K562 (cell line): ENCODE results near the gene NACC1. TPM values are rescaled to one million over a fixed set of nuclear protein-coding genes. Genes with fewer than 3 reads are reported as not detected.

Source experiments
- BCL6 ChIP-seq: fragments of 250-450 bp; sonication (Bioruptor Pico); IDR thresholded peaks from 2 replicates; pipeline ENCODE4 v1.4.0; 2020
- BDP1 ChIP-seq: IDR thresholded peaks from 3 replicates; pipeline ENCODE4 v1.6.1; 2011; ENCODE audit not compliant: insufficient read length, insufficient read depth
- CBX1 ChIP-seq: sonication (generic); IDR thresholded peaks from 2 replicates; pipeline ENCODE4 v1.6.1; 2016; ENCODE audit warnings: antibody characterized with exemption, low read depth, mild to moderate bottlenecking
- CEBPG ChIP-seq, 3 experiments: fragments of 200-800 bp in 1 of 3; sonication (Bioruptor generic) in 1 of 3; sonication (generic) in 1 of 3; formaldehyde crosslinking in 1 of 3; IDR thresholded peaks in 2 of 3; conservative IDR thresholded peaks in 1 of 3; 2 replicates each; pipeline versions ENCODE4 v1.6.1 to v1.8.0; 2016 to 2022; ENCODE audit warnings: missing compliant biosample characterization in 2 of 3, missing genetic modification characterization in 2 of 3, mild to moderate bottlenecking in 1 of 3, missing genetic modification reagents in 1 of 3
- CHCHD3 ChIP-seq: fragments of 250-450 bp; sonication (Bioruptor Pico); IDR thresholded peaks from 2 replicates; pipeline ENCODE4 v2.1.2; 2022; ENCODE audit warnings: mild to moderate bottlenecking
- CHD2 ChIP-seq: IDR thresholded peaks from 2 replicates; pipeline ENCODE4 v1.6.1; 2011; ENCODE audit warnings: low read depth, low read length
- HCFC1 ChIP-seq: IDR thresholded peaks from 2 replicates; pipeline ENCODE4 v1.6.1; 2012; ENCODE audit warnings: low read depth, low read length, improper control_type of control experiment
- KAT8 ChIP-seq: fragments of 450-650 bp; IDR thresholded peaks from 2 replicates; pipeline ENCODE4 v1.6.1; 2016; ENCODE audit warnings: low read depth, mild to moderate bottlenecking
- NFE2 ChIP-seq: IDR thresholded peaks from 2 replicates; pipeline ENCODE4 v1.6.1; 2014; ENCODE audit warnings: antibody characterized with exemption, low read depth
- PTBP1 ChIP-seq: fragments of 200-400 bp; formaldehyde crosslinking; IDR thresholded peaks from 2 replicates; pipeline ENCODE4 v1.6.1; 2017; ENCODE audit warnings: low read depth, low read length
- SMARCA5 ChIP-seq: fragments of 450-650 bp; IDR thresholded peaks from 2 replicates; pipeline ENCODE4 v1.6.1; 2016
- TGIF2 ChIP-seq: sonication (generic); formaldehyde crosslinking; IDR thresholded peaks from 2 replicates; pipeline ENCODE4 v1.8.1; 2022; ENCODE audit warnings: mild to moderate bottlenecking, missing genetic modification reagents, moderate library complexity
- ZNF384 ChIP-seq: IDR thresholded peaks from 2 replicates; pipeline ENCODE4 v1.6.1; 2012; ENCODE audit warnings: low read depth, low read length, improper control_type of control experiment
- ZNF766 ChIP-seq: fragments of 200-800 bp; sonication (Bioruptor generic); conservative IDR thresholded peaks from 2 replicates; pipeline ENCODE4 v1.6.1; 2016; ENCODE audit warnings: missing genetic modification characterization, missing compliant biosample characterization
- polyA plus RNA-seq, 8 experiments: library from polyadenylated mRNA; depleted of rRNA in 4 of 8; stranded (reverse) in 5 of 8; unstranded in 3 of 8; fragments of >200 nt; fragmentation: Nextera tagmentation in 2 of 8; fragmentation: Illumina TruSeq in 1 of 8; extraction: Ambion mirVana in 2 of 8; extraction: Trizol in 1 of 8; gene quantifications; 2 replicates each; pipeline versions ENCODE4 v1.2.1 to v1.2.3, GENCODE V29; 2011 to 2014; ENCODE audit warnings: inconsistent platforms in 1 of 8, missing spikeins in 1 of 8
- total RNA-seq, 7 experiments: library from RNA; depleted of rRNA in 6 of 7; stranded (reverse); fragments of >200 nt in 6 of 7; fragmentation: Illumina TruSeq in 2 of 7; extraction: Trizol in 2 of 7; gene quantifications; 2 replicates each; pipeline versions ENCODE4 v1.2.1 to v1.2.3, GENCODE V29; 2011 to 2021; ENCODE audit warnings: low replicate concordance in 1 of 7
- TF ChIP-seq, protein P1 (sequence below): sonication (generic); formaldehyde crosslinking; IDR thresholded peaks from 2 replicates; pipeline ENCODE4 v1.8.1; 2023; ENCODE audit warnings: mild to moderate bottlenecking, missing genetic modification reagents
- TF ChIP-seq, protein P2 (sequence below): sonication (generic); formaldehyde crosslinking; IDR thresholded peaks from 2 replicates; pipeline ENCODE4 v1.8.0; 2022; ENCODE audit warnings: missing genetic modification reagents, mild to moderate bottlenecking, borderline replicate concordance
- TF ChIP-seq, protein P3 (sequence below): fragments of 450-650 bp; IDR thresholded peaks from 2 replicates; pipeline ENCODE4 v1.6.1; 2017; ENCODE audit warnings: antibody characterized with exemption, mild to moderate bottlenecking
- TF ChIP-seq, protein P4 (sequence below): sonication (generic); formaldehyde crosslinking; IDR thresholded peaks from 2 replicates; pipeline ENCODE4 v1.4.0; 2020; ENCODE audit warnings: mild to moderate bottlenecking, missing genetic modification reagents
- TF ChIP-seq, protein P5 (sequence below), 2 experiments: fragments of 450-650 bp in 1 of 2; sonication (generic) in 1 of 2; formaldehyde crosslinking; conservative IDR thresholded peaks; 2 replicates each; pipeline versions ENCODE4 v1.4.0 to v1.8.1; 2020 to 2022; ENCODE audit warnings: mild to moderate bottlenecking in 1 of 2, missing genetic modification reagents in 1 of 2

Gene NACC1
- total and polyA plus RNA-seq, 9 of the 15 experiments (the other 6 are each of a cell fraction or from before 2014, with no cell fraction given), result 0.04 to 96.6 (median 25.8) TPM

DNA sequence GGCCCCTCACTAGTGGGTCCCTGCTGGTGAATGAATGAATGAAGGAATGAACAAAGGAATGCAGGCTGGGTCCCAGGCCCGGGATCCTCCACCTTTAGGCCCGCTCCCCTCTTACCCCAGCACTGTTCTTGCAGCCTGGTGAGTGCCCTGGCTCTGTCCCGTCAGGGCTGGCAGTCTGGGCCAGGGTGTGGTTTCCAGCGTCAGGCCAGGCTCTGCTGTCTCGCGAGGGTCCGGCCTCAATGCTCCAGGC, 15.7 kb upstream of the NACC1 start (continued):
- TF ChIP-seq, protein P1, sequence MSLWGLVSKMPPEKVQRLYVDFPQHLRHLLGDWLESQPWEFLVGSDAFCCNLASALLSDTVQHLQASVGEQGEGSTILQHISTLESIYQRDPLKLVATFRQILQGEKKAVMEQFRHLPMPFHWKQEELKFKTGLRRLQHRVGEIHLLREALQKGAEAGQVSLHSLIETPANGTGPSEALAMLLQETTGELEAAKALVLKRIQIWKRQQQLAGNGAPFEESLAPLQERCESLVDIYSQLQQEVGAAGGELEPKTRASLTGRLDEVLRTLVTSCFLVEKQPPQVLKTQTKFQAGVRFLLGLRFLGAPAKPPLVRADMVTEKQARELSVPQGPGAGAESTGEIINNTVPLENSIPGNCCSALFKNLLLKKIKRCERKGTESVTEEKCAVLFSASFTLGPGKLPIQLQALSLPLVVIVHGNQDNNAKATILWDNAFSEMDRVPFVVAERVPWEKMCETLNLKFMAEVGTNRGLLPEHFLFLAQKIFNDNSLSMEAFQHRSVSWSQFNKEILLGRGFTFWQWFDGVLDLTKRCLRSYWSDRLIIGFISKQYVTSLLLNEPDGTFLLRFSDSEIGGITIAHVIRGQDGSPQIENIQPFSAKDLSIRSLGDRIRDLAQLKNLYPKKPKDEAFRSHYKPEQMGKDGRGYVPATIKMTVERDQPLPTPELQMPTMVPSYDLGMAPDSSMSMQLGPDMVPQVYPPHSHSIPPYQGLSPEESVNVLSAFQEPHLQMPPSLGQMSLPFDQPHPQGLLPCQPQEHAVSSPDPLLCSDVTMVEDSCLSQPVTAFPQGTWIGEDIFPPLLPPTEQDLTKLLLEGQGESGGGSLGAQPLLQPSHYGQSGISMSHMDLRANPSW (CRISPR knock-in tag), result no peak
- no peak for TF ChIP-seq KAT8
- TF ChIP-seq, protein P2, sequence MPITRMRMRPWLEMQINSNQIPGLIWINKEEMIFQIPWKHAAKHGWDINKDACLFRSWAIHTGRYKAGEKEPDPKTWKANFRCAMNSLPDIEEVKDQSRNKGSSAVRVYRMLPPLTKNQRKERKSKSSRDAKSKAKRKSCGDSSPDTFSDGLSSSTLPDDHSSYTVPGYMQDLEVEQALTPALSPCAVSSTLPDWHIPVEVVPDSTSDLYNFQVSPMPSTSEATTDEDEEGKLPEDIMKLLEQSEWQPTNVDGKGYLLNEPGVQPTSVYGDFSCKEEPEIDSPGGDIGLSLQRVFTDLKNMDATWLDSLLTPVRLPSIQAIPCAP (CRISPR knock-in tag), result no peak
- no peak for TF ChIP-seq ZNF766
- no peak for TF ChIP-seq SMARCA5
- no peak for TF ChIP-seq BCL6
- TF ChIP-seq CEBPG (CRISPR knock-in tag; IDR thresholded peaks at IDR 0.05), result 0 out of 2 replicates have a peak, but pooled peaks have one; percentile 1
- no peak for TF ChIP-seq CEBPG (tag; conservative IDR thresholded peaks at IDR 0.05 in 1 of 2, IDR thresholded peaks at IDR 0.05 in 1 of 2)
- TF ChIP-seq CHD2, result peak; percentile 96
- peak; percentile 33; the same call in 1 of the 2 replicates for TF ChIP-seq HCFC1
- TF ChIP-seq CHCHD3 (CRISPR knock-in tag), result no peak
- TF ChIP-seq PTBP1, result no peak
- no peak for TF ChIP-seq BDP1
- TF ChIP-seq NFE2, result no peak
- TF ChIP-seq, protein P3, sequence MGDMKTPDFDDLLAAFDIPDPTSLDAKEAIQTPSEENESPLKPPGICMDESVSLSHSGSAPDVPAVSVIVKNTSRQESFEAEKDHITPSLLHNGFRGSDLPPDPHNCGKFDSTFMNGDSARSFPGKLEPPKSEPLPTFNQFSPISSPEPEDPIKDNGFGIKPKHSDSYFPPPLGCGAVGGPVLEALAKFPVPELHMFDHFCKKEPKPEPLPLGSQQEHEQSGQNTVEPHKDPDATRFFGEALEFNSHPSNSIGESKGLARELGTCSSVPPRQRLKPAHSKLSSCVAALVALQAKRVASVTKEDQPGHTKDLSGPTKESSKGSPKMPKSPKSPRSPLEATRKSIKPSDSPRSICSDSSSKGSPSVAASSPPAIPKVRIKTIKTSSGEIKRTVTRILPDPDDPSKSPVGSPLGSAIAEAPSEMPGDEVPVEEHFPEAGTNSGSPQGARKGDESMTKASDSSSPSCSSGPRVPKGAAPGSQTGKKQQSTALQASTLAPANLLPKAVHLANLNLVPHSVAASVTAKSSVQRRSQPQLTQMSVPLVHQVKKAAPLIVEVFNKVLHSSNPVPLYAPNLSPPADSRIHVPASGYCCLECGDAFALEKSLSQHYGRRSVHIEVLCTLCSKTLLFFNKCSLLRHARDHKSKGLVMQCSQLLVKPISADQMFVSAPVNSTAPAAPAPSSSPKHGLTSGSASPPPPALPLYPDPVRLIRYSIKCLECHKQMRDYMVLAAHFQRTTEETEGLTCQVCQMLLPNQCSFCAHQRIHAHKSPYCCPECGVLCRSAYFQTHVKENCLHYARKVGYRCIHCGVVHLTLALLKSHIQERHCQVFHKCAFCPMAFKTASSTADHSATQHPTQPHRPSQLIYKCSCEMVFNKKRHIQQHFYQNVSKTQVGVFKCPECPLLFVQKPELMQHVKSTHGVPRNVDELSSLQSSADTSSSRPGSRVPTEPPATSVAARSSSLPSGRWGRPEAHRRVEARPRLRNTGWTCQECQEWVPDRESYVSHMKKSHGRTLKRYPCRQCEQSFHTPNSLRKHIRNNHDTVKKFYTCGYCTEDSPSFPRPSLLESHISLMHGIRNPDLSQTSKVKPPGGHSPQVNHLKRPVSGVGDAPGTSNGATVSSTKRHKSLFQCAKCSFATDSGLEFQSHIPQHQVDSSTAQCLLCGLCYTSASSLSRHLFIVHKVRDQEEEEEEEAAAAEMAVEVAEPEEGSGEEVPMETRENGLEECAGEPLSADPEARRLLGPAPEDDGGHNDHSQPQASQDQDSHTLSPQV, result no peak
- no peak for TF ChIP-seq ZNF384
- TF ChIP-seq, protein P4, sequence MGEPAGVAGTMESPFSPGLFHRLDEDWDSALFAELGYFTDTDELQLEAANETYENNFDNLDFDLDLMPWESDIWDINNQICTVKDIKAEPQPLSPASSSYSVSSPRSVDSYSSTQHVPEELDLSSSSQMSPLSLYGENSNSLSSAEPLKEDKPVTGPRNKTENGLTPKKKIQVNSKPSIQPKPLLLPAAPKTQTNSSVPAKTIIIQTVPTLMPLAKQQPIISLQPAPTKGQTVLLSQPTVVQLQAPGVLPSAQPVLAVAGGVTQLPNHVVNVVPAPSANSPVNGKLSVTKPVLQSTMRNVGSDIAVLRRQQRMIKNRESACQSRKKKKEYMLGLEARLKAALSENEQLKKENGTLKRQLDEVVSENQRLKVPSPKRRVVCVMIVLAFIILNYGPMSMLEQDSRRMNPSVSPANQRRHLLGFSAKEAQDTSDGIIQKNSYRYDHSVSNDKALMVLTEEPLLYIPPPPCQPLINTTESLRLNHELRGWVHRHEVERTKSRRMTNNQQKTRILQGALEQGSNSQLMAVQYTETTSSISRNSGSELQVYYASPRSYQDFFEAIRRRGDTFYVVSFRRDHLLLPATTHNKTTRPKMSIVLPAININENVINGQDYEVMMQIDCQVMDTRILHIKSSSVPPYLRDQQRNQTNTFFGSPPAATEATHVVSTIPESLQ, result peak; percentile 79; the same call in 1 of the 2 replicates
- TF ChIP-seq TGIF2 (CRISPR knock-in tag), result peak; percentile 65; the same call in 1 of the 2 replicates
- TF ChIP-seq, protein P5, sequence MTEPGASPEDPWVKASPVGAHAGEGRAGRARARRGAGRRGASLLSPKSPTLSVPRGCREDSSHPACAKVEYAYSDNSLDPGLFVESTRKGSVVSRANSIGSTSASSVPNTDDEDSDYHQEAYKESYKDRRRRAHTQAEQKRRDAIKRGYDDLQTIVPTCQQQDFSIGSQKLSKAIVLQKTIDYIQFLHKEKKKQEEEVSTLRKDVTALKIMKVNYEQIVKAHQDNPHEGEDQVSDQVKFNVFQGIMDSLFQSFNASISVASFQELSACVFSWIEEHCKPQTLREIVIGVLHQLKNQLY (CRISPR knock-in tag; conservative IDR thresholded peaks at IDR 0.05), result 0 out of 4 replicates have a peak, but pooled peaks of 1 of the 2 experiments have one; percentile 12
- 0 out of 2 replicates have a peak, but pooled peaks have one; percentile 76 for TF ChIP-seq CBX1
